H9 (cell line): ENCODE measurements around the gene CDKL1. TPM values are rescaled to one million over a fixed set of nuclear protein-coding genes. Genes with fewer than 3 reads are reported as not detected.
A peak's percentile ranks its signal among the peaks of the same experiment; 100 is the strongest.

ENCODE experiments used
- DNase-seq: peaks from one replicate; pipeline ENCODE4 v3.0.0-alpha.2; 2017
- H2AFZ ChIP-seq: one replicate; pipeline ENCODE4 v1.6.1; 2013; ENCODE audit warnings: mild to moderate bottlenecking, low read length, control low read depth, moderate library complexity
- H2AK5ac ChIP-seq: 2 replicates; pipeline ENCODE4 v1.6.1; 2013; ENCODE audit warnings: low read length, control low read depth, mixed read lengths; ENCODE audit not compliant: insufficient read length
- H2BK120ac ChIP-seq: one replicate; pipeline ENCODE4 v1.6.1; 2013; ENCODE audit warnings: low read depth, mild to moderate bottlenecking, low read length, control low read depth, inconsistent platforms; ENCODE audit not compliant: poor library complexity, severe bottlenecking
- H2BK12ac ChIP-seq: 2 replicates; pipeline ENCODE4 v1.6.1; 2013; ENCODE audit warnings: low read length, control low read depth, mixed read lengths, low read depth; ENCODE audit not compliant: insufficient read length
- H2BK15ac ChIP-seq: 2 replicates; pipeline ENCODE4 v1.6.1; 2013; ENCODE audit warnings: low read depth, low read length, control low read depth
- H2BK20ac ChIP-seq: one replicate; pipeline ENCODE4 v1.6.1; 2013; ENCODE audit warnings: low read depth, mild to moderate bottlenecking, low read length, control low read depth, inconsistent platforms; ENCODE audit not compliant: poor library complexity, severe bottlenecking
- H2BK5ac ChIP-seq: 2 replicates; pipeline ENCODE4 v1.6.1; 2013; ENCODE audit warnings: low read length, control low read depth, mixed read lengths; ENCODE audit not compliant: insufficient read length
- H3K14ac ChIP-seq: 2 replicates; pipeline ENCODE4 v1.6.1; 2013; ENCODE audit warnings: low read length, control low read depth; ENCODE audit not compliant: insufficient read depth
- H3K18ac ChIP-seq: 2 replicates; pipeline ENCODE4 v1.6.1; 2013; ENCODE audit warnings: low read depth, mild to moderate bottlenecking, mixed read lengths, low read length, control low read depth; ENCODE audit not compliant: insufficient read length
- H3K23ac ChIP-seq: 2 replicates; pipeline ENCODE4 v1.6.1; 2013; ENCODE audit warnings: low read length, control low read depth, mixed read lengths, low read depth; ENCODE audit not compliant: insufficient read length
- H3K23me2 ChIP-seq: 2 replicates; pipeline ENCODE4 v1.6.1; 2013; ENCODE audit warnings: low read depth, mild to moderate bottlenecking, mixed read lengths, low read length, control low read depth; ENCODE audit not compliant: insufficient read length, poor library complexity, severe bottlenecking
- H3K27ac ChIP-seq: 2 replicates; pipeline ENCODE4 v1.5.1; 2013; ENCODE audit warnings: low read length, control low read depth, mixed read lengths, low read depth; ENCODE audit not compliant: insufficient read length
- H3K27me3 ChIP-seq: 2 replicates; pipeline ENCODE4 v1.6.1; 2013; ENCODE audit warnings: low read length, control low read depth, inconsistent platforms; ENCODE audit not compliant: insufficient read depth
- H3K4ac ChIP-seq: 2 replicates; pipeline ENCODE4 v1.6.1; 2013; ENCODE audit warnings: low read depth, mild to moderate bottlenecking, control low read depth, inconsistent platforms, low read length, moderate library complexity
- H3K4me1 ChIP-seq: 2 replicates; pipeline ENCODE4 v1.6.1; 2013; ENCODE audit warnings: low read length, control low read depth, inconsistent platforms; ENCODE audit not compliant: insufficient read depth
- H3K4me2 ChIP-seq: 2 replicates; pipeline ENCODE4 v1.6.1; 2013; ENCODE audit warnings: low read length, control low read depth, mixed read lengths; ENCODE audit not compliant: insufficient read length, insufficient read depth
- H3K56ac ChIP-seq: 2 replicates; pipeline ENCODE4 v1.6.1; 2013; ENCODE audit warnings: low read depth, mild to moderate bottlenecking, mixed read lengths, low read length, control low read depth; ENCODE audit not compliant: insufficient read length
- H3K79me1 ChIP-seq: 2 replicates; pipeline ENCODE4 v1.6.1; 2013; ENCODE audit warnings: low read depth, mild to moderate bottlenecking, moderate library complexity, low read length, control low read depth, inconsistent platforms; ENCODE audit not compliant: insufficient read depth, poor library complexity, severe bottlenecking
- H3K79me2 ChIP-seq: 2 replicates; pipeline ENCODE4 v1.6.1; 2013; ENCODE audit warnings: low read length, control low read depth, inconsistent platforms; ENCODE audit not compliant: insufficient read depth
- H3K9ac ChIP-seq: 2 replicates; pipeline ENCODE4 v1.6.1; 2013; ENCODE audit warnings: low read length, control low read depth, mixed read lengths; ENCODE audit not compliant: insufficient read length; ENCODE audit errors: extremely low read depth
- H3K9me3 ChIP-seq: one replicate; pipeline ENCODE4 v1.6.1; 2013; ENCODE audit warnings: low read depth, low read length, inconsistent platforms; ENCODE audit not compliant: control insufficient read depth
- H3T11ph ChIP-seq: one replicate; pipeline ENCODE4 v1.6.1; 2013; ENCODE audit warnings: mild to moderate bottlenecking, low read length, control low read depth, inconsistent platforms
- H4K20me1 ChIP-seq: one replicate; pipeline ENCODE4 v1.6.1; 2013; ENCODE audit not compliant: control insufficient read depth, insufficient read length, insufficient read depth
- H4K5ac ChIP-seq: 2 replicates; pipeline ENCODE4 v1.6.1; 2013; ENCODE audit warnings: low read depth, mild to moderate bottlenecking, mixed read lengths, low read length, control low read depth; ENCODE audit not compliant: insufficient read length
- H4K8ac ChIP-seq: replicated peaks from 2 replicates; pipeline ENCODE4 v1.6.1; 2013; ENCODE audit warnings: low read length, control low read depth, mixed read lengths, low read depth; ENCODE audit not compliant: insufficient read length
- H4K91ac ChIP-seq: 2 replicates; pipeline ENCODE4 v1.6.1; 2013; ENCODE audit warnings: low read depth, mild to moderate bottlenecking, moderate library complexity, mixed read lengths, low read length, control low read depth; ENCODE audit not compliant: insufficient read length
- H3K27ac Mint-ChIP-seq, 3 experiments: 2 replicates in 2 of 3; 3 replicates in 1 of 3; pipeline ENCODE4 v1.8.0; 2020 to 2021; ENCODE audit warnings: mixed read lengths in 3 of 3, mild to moderate bottlenecking in 1 of 3, moderate library complexity in 1 of 3
- H3K27me3 Mint-ChIP-seq: 2 replicates; pipeline ENCODE4 v1.8.0; 2021; ENCODE audit warnings: low read depth, mild to moderate bottlenecking, moderate library complexity, mixed read lengths
- H3K36me3 Mint-ChIP-seq, 3 experiments: 2 replicates in 2 of 3; 3 replicates in 1 of 3; pipeline ENCODE4 v1.8.0; 2020 to 2021; ENCODE audit warnings: low read depth in 3 of 3, mixed read lengths in 3 of 3; ENCODE audit not compliant: insufficient read depth in 1 of 3
- H3K4me1 Mint-ChIP-seq, 2 experiments: 2 replicates each; pipeline ENCODE4 v1.8.0; 2020; ENCODE audit warnings: mixed read lengths in 2 of 2
- H3K4me3 Mint-ChIP-seq, 2 experiments: 2 replicates in 1 of 2; 3 replicates in 1 of 2; pipeline ENCODE4 v1.8.0; 2020 to 2021; ENCODE audit warnings: mild to moderate bottlenecking in 2 of 2, mixed read lengths in 2 of 2, moderate library complexity in 1 of 2
- H3K9me3 Mint-ChIP-seq, 2 experiments: 2 replicates in 1 of 2; 3 replicates in 1 of 2; pipeline ENCODE4 v1.8.0; 2020; ENCODE audit warnings: mild to moderate bottlenecking in 2 of 2, mixed read lengths in 2 of 2, moderate library complexity in 1 of 2
- WGBS: extraction: QIAGEN DNeasy Blood & Tissue Kit; methylation state at CpG from one replicate; pipeline ENCODE4 v1.1.7; 2013; ENCODE audit warnings: missing lambda C conversion rate, low lambda C conversion rate, mixed read lengths; ENCODE audit not compliant: insufficient read length; ENCODE audit errors: extremely low coverage; 5-methylcytosine and 5-hydroxymethylcytosine counted together
- total RNA-seq: library from RNA; stranded (reverse); gene quantifications from 2 replicates; pipeline ENCODE4 v1.2.1, GENCODE V29; 2021
- TF ChIP-seq, protein P1 (sequence below): fragments of 200-600 bp; sonication (generic); conservative IDR thresholded peaks from 3 replicates; pipeline ENCODE4 v1.8.0; 2021; ENCODE audit warnings: antibody characterized with exemption, mild to moderate bottlenecking

CDKL1 gene
- total RNA-seq, 1 experiment from 2014 or later: 0.72 TPM

DNA sequence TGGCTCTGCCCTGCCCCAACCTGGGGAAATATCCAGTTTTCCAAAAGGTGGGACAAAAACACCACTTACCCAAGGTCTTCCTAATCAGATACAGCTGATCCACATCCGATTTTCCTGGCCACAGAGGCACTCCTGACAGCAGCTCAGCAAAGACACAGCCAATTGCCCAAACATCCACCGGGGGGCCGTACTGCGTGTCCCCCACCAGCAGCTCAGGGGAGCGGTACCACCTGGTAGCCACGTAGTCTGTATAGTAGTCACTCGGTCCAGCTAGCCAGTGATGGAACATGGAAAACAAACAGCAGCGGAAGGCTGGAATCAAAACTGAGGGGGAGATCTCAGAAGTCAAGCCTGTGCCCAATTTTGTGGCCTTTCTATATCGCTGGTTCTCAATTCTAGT, 55.7 kb downstream of the CDKL1 start:
- no peak overlapping the region for H2BK15ac ChIP-seq
- no peaks in the 10 kb centered on the region for H3K79me2 ChIP-seq
- H4K20me1 ChIP-seq: no peaks in the 10 kb centered on the region
- TF ChIP-seq, protein P1, sequence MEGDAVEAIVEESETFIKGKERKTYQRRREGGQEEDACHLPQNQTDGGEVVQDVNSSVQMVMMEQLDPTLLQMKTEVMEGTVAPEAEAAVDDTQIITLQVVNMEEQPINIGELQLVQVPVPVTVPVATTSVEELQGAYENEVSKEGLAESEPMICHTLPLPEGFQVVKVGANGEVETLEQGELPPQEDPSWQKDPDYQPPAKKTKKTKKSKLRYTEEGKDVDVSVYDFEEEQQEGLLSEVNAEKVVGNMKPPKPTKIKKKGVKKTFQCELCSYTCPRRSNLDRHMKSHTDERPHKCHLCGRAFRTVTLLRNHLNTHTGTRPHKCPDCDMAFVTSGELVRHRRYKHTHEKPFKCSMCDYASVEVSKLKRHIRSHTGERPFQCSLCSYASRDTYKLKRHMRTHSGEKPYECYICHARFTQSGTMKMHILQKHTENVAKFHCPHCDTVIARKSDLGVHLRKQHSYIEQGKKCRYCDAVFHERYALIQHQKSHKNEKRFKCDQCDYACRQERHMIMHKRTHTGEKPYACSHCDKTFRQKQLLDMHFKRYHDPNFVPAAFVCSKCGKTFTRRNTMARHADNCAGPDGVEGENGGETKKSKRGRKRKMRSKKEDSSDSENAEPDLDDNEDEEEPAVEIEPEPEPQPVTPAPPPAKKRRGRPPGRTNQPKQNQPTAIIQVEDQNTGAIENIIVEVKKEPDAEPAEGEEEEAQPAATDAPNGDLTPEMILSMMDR: peak; percentile 60
- H3K18ac ChIP-seq: no peak overlapping the region
- peaks cover 11 to 25% of the 10 kb centered on the region in 2 experiments for H3K4me1 Mint-ChIP-seq
- H3K14ac ChIP-seq: no peak overlapping the region
- no peak overlapping the region for H4K8ac ChIP-seq
- no peaks in the 10 kb centered on the region for H3K36me3 Mint-ChIP-seq
- peaks cover 5% of the 10 kb centered on the region; the same call in 1 of the 2 replicates for H3K4me1 ChIP-seq
- H3K23ac ChIP-seq: no peak overlapping the region
- H4K91ac ChIP-seq: no peak overlapping the region
- H2BK120ac ChIP-seq: no peak overlapping the region
- H2BK12ac ChIP-seq: no peak overlapping the region
- H3K4ac ChIP-seq: no peak overlapping the region
- WGBS: no CpG with 5 or more reads among the region's 9 CpGs
- no peak overlapping the region for H3K4me2 ChIP-seq
- H3K4me3 Mint-ChIP-seq: no peak overlapping the region
- no peaks in the 10 kb centered on the region for H3K27me3 ChIP-seq
- H2AFZ ChIP-seq: no peak overlapping the region
- no peak overlapping the region for H3K27ac ChIP-seq
- no peaks in the 10 kb centered on the region; the same call in 1 of the 2 replicates for H3K27me3 Mint-ChIP-seq
- no peaks in the 10 kb centered on the region for H3K9me3 Mint-ChIP-seq
- no peaks in the 10 kb centered on the region for H3K23me2 ChIP-seq
- H3K27ac Mint-ChIP-seq: no peak overlapping the region
- H3K9me3 ChIP-seq: no peaks in the 10 kb centered on the region
- no peak overlapping the region for H2BK5ac ChIP-seq
- no peak overlapping the region for H2AK5ac ChIP-seq
- no peak overlapping the region for H2BK20ac ChIP-seq
- H4K5ac ChIP-seq: no peak overlapping the region
- H3K79me1 ChIP-seq: no peaks in the 10 kb centered on the region
- no peak overlapping the region for H3K9ac ChIP-seq
- peak; percentile 50 for DNase-seq
- H3T11ph ChIP-seq: no peak overlapping the region
- no peak overlapping the region for H3K56ac ChIP-seq
